ENCODE data around the gene DNAL4.

Gene DNAL4

DNA sequence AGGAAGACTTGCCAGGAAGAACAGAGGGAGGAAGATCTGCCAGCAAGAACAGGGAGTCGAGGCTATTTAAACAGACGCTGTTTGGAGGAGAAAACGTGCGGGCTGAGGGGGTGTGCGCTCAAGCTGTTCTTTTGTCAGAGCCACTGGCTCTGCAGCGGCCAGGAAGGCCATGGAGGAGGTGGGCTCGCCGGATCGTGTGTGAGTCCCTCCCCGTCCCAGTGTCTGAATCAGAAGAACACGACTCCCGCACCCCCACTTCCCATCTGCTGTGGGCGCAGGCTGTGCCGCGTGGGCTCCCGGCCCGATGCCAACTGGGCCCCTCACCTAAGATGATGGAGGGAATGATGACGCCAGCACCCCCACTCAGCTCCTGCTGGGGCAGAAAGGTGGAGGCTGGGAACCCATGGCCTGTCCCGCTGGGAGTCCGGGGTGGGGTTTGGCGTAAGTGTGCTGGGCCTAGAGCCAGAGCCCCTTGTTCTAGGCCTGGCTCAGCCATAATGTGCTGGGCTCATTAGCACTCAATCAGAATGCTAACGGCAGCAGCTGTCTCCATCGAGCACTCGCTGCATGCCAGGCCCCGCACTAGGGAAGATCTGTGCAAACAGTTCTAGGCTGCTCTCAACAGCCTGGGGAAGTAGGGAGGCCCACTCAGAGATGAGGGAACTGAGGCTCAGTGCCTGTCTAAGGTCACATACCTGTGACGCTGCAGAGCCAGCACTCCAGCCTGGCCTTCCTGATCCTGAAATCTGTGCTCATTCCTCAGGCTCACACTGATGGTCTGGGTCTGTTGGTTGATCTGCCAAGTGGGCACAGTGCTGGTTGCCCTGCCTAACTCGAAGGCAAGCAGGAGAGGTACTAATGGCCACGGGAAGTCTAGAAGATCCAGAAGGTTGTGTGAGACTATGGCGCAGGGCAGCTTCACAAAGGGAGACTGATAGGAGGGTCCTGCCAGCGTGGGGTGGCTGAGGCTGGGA is 38.3 kb upstream of the DNAL4 start:
- DNase-seq (ENCODE audit: low read depth): no peak
- TF ChIP-seq, protein P1, sequence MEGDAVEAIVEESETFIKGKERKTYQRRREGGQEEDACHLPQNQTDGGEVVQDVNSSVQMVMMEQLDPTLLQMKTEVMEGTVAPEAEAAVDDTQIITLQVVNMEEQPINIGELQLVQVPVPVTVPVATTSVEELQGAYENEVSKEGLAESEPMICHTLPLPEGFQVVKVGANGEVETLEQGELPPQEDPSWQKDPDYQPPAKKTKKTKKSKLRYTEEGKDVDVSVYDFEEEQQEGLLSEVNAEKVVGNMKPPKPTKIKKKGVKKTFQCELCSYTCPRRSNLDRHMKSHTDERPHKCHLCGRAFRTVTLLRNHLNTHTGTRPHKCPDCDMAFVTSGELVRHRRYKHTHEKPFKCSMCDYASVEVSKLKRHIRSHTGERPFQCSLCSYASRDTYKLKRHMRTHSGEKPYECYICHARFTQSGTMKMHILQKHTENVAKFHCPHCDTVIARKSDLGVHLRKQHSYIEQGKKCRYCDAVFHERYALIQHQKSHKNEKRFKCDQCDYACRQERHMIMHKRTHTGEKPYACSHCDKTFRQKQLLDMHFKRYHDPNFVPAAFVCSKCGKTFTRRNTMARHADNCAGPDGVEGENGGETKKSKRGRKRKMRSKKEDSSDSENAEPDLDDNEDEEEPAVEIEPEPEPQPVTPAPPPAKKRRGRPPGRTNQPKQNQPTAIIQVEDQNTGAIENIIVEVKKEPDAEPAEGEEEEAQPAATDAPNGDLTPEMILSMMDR (conservative IDR thresholded peaks at IDR 0.05; ENCODE audit: control insufficient read depth, insufficient read depth, low read depth, low read length): no peak
- no peak overlapping the region for H3K4me3 ChIP-seq (ENCODE audit: control insufficient read depth, low read depth, low read length)

DNA sequence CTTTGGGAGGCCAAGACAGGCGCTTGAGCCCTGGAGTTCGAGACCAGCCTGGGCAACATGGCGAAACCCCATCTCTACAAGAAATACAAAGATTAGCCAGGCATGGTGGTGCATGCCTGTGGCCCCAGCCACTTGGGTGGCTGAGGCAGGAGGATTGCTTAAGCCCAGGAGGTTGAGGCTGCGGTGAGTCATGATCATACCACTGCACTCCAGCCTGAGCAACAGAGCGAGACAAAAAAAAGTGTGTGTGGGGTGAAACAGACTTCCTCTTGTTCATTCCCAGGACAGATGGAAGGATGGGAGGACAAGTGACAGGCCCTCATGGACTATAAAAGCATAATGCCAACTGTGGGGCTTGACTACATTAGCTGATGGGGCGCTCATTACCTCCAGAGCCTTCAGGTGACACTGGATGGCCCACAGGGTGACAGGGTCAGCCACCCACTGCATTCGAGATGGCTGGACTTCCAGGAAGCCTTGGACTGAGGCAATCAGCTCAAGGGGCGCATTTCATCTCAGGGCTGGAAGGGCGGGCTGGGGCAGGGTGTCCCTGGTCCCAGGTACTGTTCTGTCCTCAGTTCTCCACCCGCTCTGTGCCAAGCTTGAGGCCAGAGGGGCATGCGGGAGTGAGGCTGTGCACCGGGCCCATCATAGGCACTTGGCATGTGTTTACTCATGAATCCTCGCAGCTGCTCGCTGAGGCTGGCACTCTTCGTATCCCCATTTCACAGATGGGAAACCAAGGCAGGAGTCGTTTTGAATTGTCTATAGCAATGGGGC is 37.4 kb upstream of the DNAL4 start:
- H3K4me3 ChIP-seq (ENCODE audit: control insufficient read depth, low read depth, low read length): no peak overlapping the region
- peak; percentile 82 for DNase-seq (ENCODE audit: low read depth)
- TF ChIP-seq, protein P1 (conservative IDR thresholded peaks at IDR 0.05; ENCODE audit: control insufficient read depth, insufficient read depth, low read depth, low read length): no peak

DNA sequence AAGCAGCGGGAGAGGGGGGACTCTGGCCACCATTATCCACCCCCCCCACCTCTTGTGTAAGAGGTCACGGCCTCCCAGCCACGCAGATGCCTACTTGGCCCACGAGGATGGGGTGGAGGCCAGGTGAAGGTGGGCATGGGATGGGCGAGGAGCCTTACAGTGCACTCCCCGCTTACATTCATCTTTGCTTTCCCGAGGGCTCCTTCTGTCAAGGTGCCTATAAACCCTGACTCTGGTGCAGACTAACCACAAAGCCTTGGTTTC is 36.8 kb upstream of the DNAL4 start:
- TF ChIP-seq, protein P1 (conservative IDR thresholded peaks at IDR 0.05; ENCODE audit: control insufficient read depth, insufficient read depth, low read depth, low read length): no peak
- DNase-seq (ENCODE audit: low read depth): no peak
- no peak overlapping the region for H3K4me3 ChIP-seq (ENCODE audit: control insufficient read depth, low read depth, low read length)

DNA sequence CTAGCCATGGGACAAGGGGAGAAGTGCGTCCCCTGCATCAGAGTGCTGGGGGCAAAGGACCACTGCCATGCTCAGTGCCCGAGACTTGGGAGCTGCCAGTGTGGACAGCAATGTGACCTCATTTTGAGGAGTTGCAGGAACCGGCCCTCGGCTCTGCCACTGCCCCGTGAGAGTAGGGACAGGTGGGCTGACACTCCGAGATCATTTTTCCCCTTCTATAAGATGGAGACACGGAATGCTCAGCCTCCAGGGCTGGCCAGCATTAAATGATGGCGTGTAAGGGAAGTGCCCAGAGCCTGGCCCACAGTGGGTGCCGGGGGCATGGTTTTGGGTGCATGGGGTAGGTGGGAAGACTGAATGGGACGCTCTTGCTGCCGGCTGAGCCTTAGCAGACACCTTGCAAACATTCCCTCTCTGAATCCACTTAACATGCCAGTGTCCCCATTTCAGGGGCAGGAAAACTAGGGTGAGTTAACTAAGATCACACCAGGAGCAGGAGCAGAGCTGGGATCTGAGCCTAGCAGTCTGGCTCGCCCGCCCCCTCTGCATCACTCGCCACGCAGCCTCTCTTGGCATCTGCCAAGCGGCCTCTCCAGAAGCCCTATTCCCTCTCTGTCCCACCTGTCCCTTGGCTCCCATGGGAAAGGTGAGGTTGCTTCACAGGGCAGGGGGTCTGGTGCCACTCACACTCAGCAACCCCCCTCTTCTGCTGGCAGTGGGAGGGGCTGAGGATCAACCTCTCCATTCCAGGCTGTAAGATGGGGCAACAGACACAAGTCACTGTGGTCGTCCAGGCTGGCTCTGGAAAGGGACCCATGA is 36.3 kb upstream of the DNAL4 start:
- TF ChIP-seq, protein P1 (conservative IDR thresholded peaks at IDR 0.05; ENCODE audit: control insufficient read depth, insufficient read depth, low read depth, low read length): no peak
- no peak overlapping the region for H3K4me3 ChIP-seq (ENCODE audit: control insufficient read depth, low read depth, low read length)
- no peak for DNase-seq (ENCODE audit: low read depth)

DNA sequence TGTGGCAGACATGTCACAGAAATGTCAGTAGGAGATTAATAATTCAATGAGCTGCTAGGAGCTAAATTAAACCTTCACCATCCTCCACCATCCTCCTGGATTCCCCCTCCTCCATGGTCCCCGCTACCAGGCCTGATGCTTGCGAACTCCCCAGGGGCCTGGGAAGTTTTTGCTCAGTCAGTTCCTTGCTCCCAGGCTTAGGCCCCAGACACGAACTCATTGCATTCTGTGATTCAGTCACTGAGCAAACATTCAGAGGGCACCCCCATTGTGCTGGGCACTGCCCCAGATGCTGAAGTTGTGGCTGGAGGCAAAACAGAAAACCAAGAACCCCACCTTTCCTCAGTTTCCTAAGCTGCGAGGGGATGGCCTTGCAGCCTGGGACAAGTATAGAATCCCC is 35.5 kb upstream of the DNAL4 start:
- TF ChIP-seq, protein P1 (conservative IDR thresholded peaks at IDR 0.05; ENCODE audit: control insufficient read depth, insufficient read depth, low read depth, low read length): no peak
- H3K4me3 ChIP-seq (ENCODE audit: control insufficient read depth, low read depth, low read length): no peak overlapping the region
- DNase-seq (ENCODE audit: low read depth): no peak

DNA sequence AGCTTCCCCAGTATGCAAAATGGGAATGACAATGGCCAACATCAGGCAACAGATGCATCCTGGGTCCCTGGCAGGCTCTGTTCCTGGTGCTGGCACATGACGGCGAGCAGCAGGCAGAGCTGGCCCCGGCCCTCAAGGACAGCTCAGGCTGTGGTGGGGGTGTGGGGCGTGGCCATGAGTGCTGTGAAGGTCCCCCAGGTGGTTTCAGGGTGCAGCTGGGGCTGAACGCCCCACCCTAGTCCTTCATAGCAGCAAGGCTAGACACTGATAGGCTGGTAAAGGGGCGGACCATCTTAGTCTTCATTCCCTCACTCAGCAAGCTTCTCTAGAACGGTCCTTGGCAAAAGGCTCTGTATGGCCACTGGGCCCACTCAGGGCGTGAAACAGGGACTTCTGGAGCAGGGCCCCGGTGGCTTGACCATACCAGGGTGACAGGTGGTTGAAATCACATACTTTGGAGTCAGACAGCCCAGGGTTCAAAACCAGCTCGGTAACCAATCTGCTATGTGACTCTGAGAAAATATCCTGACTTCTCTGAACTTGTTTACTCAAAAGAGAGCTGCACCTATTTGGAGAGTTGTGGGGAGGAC is 34.8 kb upstream of the DNAL4 start:
- no peak for DNase-seq (ENCODE audit: low read depth)
- TF ChIP-seq, protein P1 (conservative IDR thresholded peaks at IDR 0.05; ENCODE audit: control insufficient read depth, insufficient read depth, low read depth, low read length): no peak
- no peak overlapping the region for H3K4me3 ChIP-seq (ENCODE audit: control insufficient read depth, low read depth, low read length)

Data from fibroblast of mammary gland (primary cell).